HG03280 (cell line): ENCODE data around the gene RPS25.
A peak's percentile ranks its signal among the peaks of the same experiment; 100 is the strongest.
"Not testable (repeated sequence)": the region's sequence is repeated elsewhere in the genome, so short reads cannot be mapped to it uniquely, and the experiment has no call there.

Experiments used
- ATAC-seq: cut with Tn5 transposase; IDR thresholded peaks from one replicate; pipeline ENCODE4 v1.9.1; 2021; ENCODE audit warnings: mild to moderate bottlenecking, moderate library complexity; ENCODE audit not compliant: unreplicated experiment

RPS25 gene

DNA sequence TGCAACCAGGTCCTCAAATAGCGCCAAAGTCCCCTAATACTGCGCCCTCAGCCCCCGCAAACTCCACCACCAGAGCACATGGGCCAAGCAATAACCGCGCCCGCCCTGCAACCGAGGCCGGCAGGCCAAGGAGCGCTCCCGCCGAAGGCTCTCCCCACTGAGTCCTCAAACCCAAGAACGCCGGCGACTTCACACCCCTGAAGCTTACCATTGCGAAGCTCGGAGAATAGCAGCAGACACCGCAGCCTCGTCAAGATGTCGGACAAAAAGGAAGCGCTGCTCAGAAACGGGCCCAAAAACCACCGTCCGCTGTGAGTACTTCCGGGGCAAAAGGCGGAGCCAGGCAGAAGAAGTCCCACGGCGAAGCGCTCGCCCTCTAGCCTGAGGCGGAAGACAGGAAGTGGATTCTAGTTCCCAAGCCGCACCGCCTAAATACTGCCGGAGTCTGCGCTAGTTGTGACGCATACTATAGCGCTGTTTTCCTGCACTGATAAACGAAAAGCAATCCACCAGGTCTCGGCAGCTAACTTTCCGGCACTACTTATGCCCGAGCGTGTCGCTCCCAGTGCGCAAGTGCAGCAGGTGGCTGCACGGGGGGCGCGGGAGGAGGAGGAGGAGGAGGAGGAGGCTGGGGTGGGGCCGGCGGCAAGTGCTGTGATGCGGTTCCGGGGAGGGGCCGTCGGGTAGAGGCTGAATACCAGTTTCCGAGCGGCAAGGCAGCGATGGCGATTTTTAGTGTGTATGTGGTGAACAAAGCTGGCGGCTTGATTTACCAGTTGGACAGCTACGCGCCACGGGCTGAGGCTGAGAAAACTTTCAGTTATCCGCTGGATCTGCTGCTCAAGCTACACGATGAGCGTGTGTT, at the start of gene RPS25, which contains the start of gene TRAPPC4:
Gene RPS25 (minus strand): TSS at position 270 of the 865 bp plus-strand sequence. CDS start 59 bp downstream, at position 211.
Gene TRAPPC4 (plus strand): TSS at position 693 of the 865 bp plus-strand sequence. CDS start 30 bp downstream, at position 723.
- peak; percentile 85 for ATAC-seq

- peak; percentile 94 for ATAC-seq
Observed at GRCh38 chr11:119067371-119068222, 49.5 kb upstream of the RPS25 start, which contains the start of gene VPS11. VPS11 (plus strand) TSS chr11:119067818; CDS start chr11:119067824, 6 bp downstream.

GRCh38 chr11:119065369-119065768, 47.2 kb upstream of the RPS25 start:
- ATAC-seq = no peak

DNA sequence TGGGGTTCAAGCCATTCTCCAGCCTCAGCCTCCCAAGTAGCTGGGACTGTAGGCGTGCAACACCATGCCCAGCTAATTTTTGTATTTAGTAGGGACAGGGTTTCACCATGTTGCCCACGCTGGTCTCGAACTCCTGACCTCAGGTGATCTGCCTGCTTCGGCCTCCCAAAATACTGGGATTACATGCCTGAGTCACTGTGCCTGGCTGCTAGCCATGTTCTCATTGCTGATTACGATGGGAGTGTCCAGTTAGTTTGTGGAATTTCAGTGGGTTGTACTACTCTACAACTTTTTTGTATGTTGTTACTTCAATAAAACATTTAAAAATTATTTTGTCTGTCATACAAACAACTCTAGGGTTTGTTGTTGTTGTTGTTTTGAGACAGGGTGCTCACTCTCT, 44.6 kb upstream of the RPS25 start:
- ATAC-seq = no peak

DNA sequence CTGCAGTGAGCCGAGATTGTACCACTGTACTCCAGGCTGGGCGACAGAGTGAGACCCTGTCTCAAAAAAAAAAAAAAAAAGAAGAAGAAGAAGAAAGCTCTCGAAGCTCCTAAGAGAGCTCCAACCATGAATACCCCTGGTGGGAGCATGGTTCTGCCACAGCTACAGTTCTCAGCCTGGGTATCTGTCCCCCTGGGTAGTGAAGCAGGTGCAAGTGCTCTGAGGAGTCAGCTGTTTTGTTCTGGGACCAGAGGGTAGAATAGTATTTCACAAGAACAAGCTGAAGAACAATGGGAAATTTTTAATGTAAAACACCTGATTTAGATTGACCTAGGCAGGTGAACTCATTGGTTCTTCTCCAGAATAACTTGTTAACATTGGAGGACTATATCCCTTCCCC, 43.1 kb upstream of the RPS25 start:
- ATAC-seq = no peak

GRCh38 chr11:119059128-119059527, 41.0 kb upstream of the RPS25 start:
- not testable (repeated sequence) for ATAC-seq

DNA sequence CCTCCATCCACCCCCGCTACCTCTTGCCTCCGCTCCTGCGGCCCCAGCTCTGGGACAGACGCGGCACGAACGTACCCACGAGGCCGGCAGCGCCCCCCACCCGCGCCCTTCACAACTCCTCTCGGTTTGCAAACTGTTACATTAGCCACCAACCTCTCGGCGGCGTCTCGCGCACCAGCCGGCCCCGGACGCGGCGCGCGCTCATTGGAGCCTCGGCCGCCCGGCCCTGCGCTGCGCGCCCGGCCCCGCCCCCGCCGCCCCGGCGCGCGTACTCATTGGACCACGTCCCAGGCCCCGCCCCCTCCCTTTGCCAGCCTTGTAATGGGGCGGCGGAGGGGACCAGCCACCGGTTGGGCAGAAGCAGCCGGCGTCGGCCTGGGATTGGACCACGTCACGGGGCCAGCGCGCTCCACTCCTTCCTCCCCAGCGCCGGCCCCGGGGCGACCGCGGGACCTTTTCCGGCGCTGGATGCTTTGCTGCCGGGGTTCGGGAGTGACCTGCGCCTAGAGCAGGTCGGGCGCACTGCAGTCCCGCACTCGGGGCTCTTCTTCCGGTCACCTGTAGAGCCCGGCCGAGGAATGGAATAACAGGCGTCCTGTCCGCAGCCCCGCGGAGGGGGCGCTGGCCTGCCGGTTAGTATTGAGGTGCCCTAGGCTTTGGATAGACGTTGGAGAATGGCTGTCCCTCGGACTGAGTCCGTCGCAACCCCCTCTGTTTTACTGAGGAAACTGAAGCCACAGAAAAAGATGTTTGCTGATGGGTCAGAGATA, 39.0 kb upstream of the RPS25 start, which contains the start of gene HYOU1:
Gene HYOU1 (minus strand): TSS at position 206 of the 770 bp plus-strand sequence. CDS start 1,045 bp downstream, outside the sequence.
- ATAC-seq = peak; percentile 90

- ATAC-seq = peak; percentile 5
Observed at GRCh38 chr11:119056421-119056999, 38.4 kb upstream of the RPS25 start.

GRCh38 chr11:119055901-119056300, 37.8 kb upstream of the RPS25 start:
- ATAC-seq = no peak

- no peak for ATAC-seq
Observed at GRCh38 chr11:119054418-119054817, 36.3 kb upstream of the RPS25 start.

GRCh38 chr11:119052163-119052814, 34.1 kb upstream of the RPS25 start:
- no peak for ATAC-seq

- ATAC-seq = no peak
Observed at GRCh38 chr11:119051440-119052162, 33.5 kb upstream of the RPS25 start.

DNA sequence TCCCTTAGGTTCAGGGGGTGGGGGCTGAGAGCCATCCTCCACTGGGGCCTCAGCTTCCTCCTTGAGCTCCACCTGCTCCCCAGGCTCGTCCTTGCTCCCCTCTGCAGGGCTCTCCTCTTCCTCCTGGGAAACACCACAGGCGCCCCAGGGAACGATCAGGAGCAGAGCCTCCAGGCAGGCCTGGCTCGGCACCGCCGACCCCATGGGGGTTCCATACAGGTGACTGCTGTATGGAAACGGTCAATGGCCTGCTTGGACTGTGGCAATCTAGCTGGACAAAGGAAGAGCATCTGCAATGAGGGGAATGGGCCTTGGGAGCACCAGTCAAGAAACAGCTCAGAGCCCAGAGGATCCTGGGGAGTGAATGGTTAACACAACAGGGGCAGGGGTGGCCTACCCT, 30.9 kb upstream of the RPS25 start:
- no peak for ATAC-seq

- no peak for ATAC-seq
Observed at GRCh38 chr11:119048644-119049043, 30.5 kb upstream of the RPS25 start.

DNA sequence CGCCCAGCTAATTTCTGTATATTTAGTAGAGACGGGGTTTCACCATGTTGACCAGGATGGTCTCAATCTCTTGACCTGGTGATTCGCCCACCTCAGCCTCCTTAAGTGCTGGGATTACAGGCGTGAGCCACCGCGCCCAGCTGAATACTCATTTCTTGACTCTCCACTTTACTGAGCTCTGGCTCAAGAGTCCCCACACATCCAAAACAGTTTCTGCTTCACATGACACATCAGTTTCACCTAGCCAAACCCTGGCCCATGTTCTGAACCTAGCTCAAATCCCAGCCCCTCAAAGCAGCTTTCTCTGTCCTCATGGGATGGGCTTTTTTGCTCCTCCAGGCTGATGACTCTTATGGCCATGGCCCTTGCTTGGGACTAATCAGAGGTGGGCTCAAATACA, 29.1 kb upstream of the RPS25 start:
- ATAC-seq = no peak

DNA sequence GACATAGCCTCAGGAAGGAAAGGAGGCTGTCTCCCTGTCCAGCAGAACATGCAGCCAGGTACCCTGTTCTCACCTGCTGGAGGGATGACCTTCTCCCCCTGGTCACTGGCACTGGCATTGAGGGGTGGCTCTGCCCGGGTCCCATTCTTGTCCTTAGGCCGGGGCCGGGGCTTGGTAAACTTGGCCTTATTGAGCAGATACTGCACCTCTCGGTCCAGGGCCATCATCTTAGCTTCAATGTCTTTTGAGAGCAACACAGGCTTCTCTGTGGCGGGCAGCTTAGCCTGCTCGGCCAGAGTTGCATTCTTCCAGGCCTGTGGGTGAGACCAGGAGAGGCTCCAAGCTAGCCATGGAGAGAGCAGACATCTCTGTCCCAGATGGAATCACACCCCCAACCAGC, 28.3 kb upstream of the RPS25 start:
- ATAC-seq = no peak

GRCh38 chr11:119044708-119045107, 26.6 kb upstream of the RPS25 start:
- ATAC-seq = no peak

GRCh38 chr11:119042927-119043326, 24.8 kb upstream of the RPS25 start:
- ATAC-seq = no peak
